B cell (primary cell): ENCODE results near the gene ZNF408.

ENCODE experiments used
- CTCF ChIP-seq: fragments of 200-600 bp; IDR thresholded peaks from one replicate; pipeline ENCODE4 v1.8.0; 2022; ENCODE audit warnings: antibody characterized with exemption, mild to moderate bottlenecking
- EZH2 ChIP-seq: IDR thresholded peaks from 2 replicates; pipeline ENCODE4 v1.6.1; 2012; ENCODE audit warnings: borderline replicate concordance, low read depth, mild to moderate bottlenecking, moderate library complexity, low read length; ENCODE audit not compliant: insufficient read depth, poor library complexity, severe bottlenecking

GRCh38 chr11:46747150-46747549 is 46.3 kb downstream of the ZNF408 start:
- TF ChIP-seq CTCF (no peak), EZH2 (no peak)
